PFSK-1 (cell line): ENCODE measurements around the gene SCART1.

Experiments used
- POLR2AphosphoS5 ChIP-seq: IDR thresholded peaks from 2 replicates; pipeline ENCODE4 v1.6.1; 2012; ENCODE audit warnings: low read depth, mild to moderate bottlenecking, control low read depth, low read length, moderate library complexity
- REST ChIP-seq, 2 experiments: IDR thresholded peaks; 2 replicates each; pipeline versions ENCODE4 v1.6.1 to v1.8.0; 2011 to 2012; ENCODE audit warnings: low read depth in 2 of 2, low read length in 2 of 2, control low read depth in 1 of 2, inconsistent platforms in 1 of 2, mild to moderate bottlenecking in 1 of 2, moderate library complexity in 1 of 2; ENCODE audit not compliant: insufficient read depth in 1 of 2
- SIN3A ChIP-seq: IDR thresholded peaks from 2 replicates; pipeline ENCODE4 v1.6.1; 2012; ENCODE audit warnings: mild to moderate bottlenecking, low read length, moderate library complexity, borderline replicate concordance; ENCODE audit not compliant: insufficient read depth
- TAF1 ChIP-seq: IDR thresholded peaks from 2 replicates; pipeline ENCODE4 v1.6.1; 2012; ENCODE audit warnings: low read length, control low read depth, borderline replicate concordance; ENCODE audit not compliant: insufficient read depth

- TF ChIP-seq REST (IDR thresholded peaks at IDR 0.05; ENCODE audit: insufficient read depth in 1 of 2, low read depth in 2 of 2, low read length in 2 of 2) (no peak), POLR2AphosphoS5 (no peak), TAF1 (no peak), SIN3A (no peak)
These were observed 12.3 kb downstream of the SCART1 start for GRCh38 chr10:133465950-133466474.
